Activated naive CD4-positive, alpha-beta T cell treated with anti-CD3 and anti-CD28 coated beads, Interleukin-2, amount 50 U/mL, for 16 hours (primary cell): ENCODE results near the gene OCIAD1.
"Not testable (repeated sequence)": the region's sequence is repeated elsewhere in the genome, so short reads cannot be mapped to it uniquely, and the experiment has no call there.

Experiments used
- DNase-seq: peaks from one replicate; pipeline ENCODE4 v3.0.0-alpha.2; 2020

The OCIAD1 gene

GRCh38 chr4:48830706-48831531 lies at the start of gene OCIAD1:
Gene OCIAD1 (plus strand): TSS chr4:48831088. CDS start chr4:48832625, 1,537 bp downstream.
- DNase-seq, result peak; percentile 91

GRCh38 chr4:48781968-48782367 lies 48.9 kb upstream of the OCIAD1 start:
- no peak for DNase-seq

- DNase-seq, result no peak
These were observed 45.6 kb upstream of the OCIAD1 start for GRCh38 chr4:48785302-48785701.

- no peak for DNase-seq
These were observed 44.3 kb upstream of the OCIAD1 start for GRCh38 chr4:48786549-48786948.

GRCh38 chr4:48787056-48787455 lies 43.8 kb upstream of the OCIAD1 start:
- DNase-seq, result no peak

- no peak for DNase-seq
These were observed 40.3 kb upstream of the OCIAD1 start for GRCh38 chr4:48790561-48790960.

GRCh38 chr4:48791313-48791712 lies 39.6 kb upstream of the OCIAD1 start:
- DNase-seq, result no peak

GRCh38 chr4:48792348-48793006 lies 38.4 kb upstream of the OCIAD1 start:
- DNase-seq, result no peak

- DNase-seq, result no peak
These were observed 35.8 kb upstream of the OCIAD1 start for GRCh38 chr4:48795108-48795507.

- DNase-seq, result no peak
These were observed 34.5 kb upstream of the OCIAD1 start for GRCh38 chr4:48796191-48796926.

- DNase-seq, result no peak
These were observed 33.8 kb upstream of the OCIAD1 start for GRCh38 chr4:48796927-48797679.

- no peak for DNase-seq
These were observed 32.8 kb upstream of the OCIAD1 start for GRCh38 chr4:48798117-48798516.

GRCh38 chr4:48799157-48799556 lies 31.7 kb upstream of the OCIAD1 start:
- DNase-seq, result no peak

- DNase-seq, result not testable (repeated sequence)
These were observed 30.7 kb upstream of the OCIAD1 start for GRCh38 chr4:48800155-48800554.

GRCh38 chr4:48801016-48801715 lies 29.7 kb upstream of the OCIAD1 start:
- no peak for DNase-seq

GRCh38 chr4:48804584-48805301 lies 26.1 kb upstream of the OCIAD1 start:
- no peak for DNase-seq

GRCh38 chr4:48812866-48813265 lies 18.0 kb upstream of the OCIAD1 start:
- DNase-seq, result no peak

GRCh38 chr4:48813964-48814363 lies 16.9 kb upstream of the OCIAD1 start:
- no peak for DNase-seq

GRCh38 chr4:48815483-48815882 lies 15.4 kb upstream of the OCIAD1 start:
- DNase-seq, result no peak

- DNase-seq, result not testable (repeated sequence)
These were observed 14.6 kb upstream of the OCIAD1 start for GRCh38 chr4:48816297-48816696.

GRCh38 chr4:48816971-48817370 lies 13.9 kb upstream of the OCIAD1 start:
- DNase-seq, result no peak

GRCh38 chr4:48821431-48821830 lies 9.5 kb upstream of the OCIAD1 start:
- not testable (repeated sequence) for DNase-seq
